Measurements from ENCODE around the gene KCNMA1. TPM values are rescaled to one million over a fixed set of nuclear protein-coding genes. Genes with fewer than 3 reads are reported as not detected.

KCNMA1 gene
- total RNA-seq, 2 donors from 2014 or later, result 5.9 to 9.3 TPM

DNA sequence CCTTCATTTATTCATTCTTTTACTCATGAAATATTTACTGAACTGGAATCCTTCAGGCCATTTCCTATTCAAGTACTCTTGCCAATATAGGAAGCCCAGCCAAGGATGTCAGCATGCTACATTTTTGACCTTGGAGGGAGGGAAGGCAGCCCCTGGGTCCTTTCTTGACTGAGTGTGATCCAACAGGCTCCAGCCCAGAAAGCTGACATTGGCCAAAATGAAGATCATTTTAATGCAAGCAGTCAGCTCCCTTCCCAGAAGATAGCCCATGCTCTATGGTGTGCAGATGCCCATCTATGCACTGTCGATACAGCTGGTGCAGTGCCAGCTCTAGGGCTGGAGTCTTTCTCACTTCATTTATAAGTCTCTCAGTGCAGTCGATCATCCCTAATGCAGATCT lies 646.0 kb downstream of the KCNMA1 start:
- 52 to 66% methylated on average over 2 of the region's 2 CpGs for WGBS, 2 donors
- intact Hi-C loops (cut with DNase I), result no loop called here

DNA sequence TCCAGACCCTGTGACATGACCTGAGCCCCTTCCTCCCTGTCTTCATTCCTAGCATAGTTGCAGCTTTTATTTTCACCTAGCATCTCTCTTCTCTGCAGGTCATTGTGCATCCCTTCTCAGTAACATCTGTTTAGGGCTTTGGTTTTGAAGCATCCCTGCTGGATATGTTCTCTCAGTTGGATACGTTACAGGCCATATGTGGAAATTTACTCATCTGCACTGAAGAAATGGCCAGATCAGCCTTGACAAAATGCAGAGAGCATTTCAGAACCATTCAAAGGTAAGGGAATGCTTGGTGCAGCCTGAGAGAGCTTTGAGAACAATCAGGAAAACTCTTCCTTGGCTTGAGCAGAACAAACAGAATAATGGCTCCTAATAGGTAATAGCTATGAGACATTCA lies 647.0 kb downstream of the KCNMA1 start:
- H3K27me3 ChIP-seq, result no peaks in the 10 kb centered on the region
- TF ChIP-seq, protein P1, sequence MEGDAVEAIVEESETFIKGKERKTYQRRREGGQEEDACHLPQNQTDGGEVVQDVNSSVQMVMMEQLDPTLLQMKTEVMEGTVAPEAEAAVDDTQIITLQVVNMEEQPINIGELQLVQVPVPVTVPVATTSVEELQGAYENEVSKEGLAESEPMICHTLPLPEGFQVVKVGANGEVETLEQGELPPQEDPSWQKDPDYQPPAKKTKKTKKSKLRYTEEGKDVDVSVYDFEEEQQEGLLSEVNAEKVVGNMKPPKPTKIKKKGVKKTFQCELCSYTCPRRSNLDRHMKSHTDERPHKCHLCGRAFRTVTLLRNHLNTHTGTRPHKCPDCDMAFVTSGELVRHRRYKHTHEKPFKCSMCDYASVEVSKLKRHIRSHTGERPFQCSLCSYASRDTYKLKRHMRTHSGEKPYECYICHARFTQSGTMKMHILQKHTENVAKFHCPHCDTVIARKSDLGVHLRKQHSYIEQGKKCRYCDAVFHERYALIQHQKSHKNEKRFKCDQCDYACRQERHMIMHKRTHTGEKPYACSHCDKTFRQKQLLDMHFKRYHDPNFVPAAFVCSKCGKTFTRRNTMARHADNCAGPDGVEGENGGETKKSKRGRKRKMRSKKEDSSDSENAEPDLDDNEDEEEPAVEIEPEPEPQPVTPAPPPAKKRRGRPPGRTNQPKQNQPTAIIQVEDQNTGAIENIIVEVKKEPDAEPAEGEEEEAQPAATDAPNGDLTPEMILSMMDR (IDR thresholded peaks at IDR 0.05), result no peak
- TF ChIP-seq POLR2A (IDR thresholded peaks at IDR 0.05), result no peak
- ATAC-seq, result no peak
- H3K27ac ChIP-seq, result no peak overlapping the region
- intact Hi-C loops (cut with DNase I), result no loop called here
- H3K4me3 ChIP-seq, result no peak overlapping the region
- H3K4me1 ChIP-seq, result no peaks in the 10 kb centered on the region
- no peaks in the 10 kb centered on the region for H3K9me3 ChIP-seq
- no peak for DNase-seq
- no peaks in the 10 kb centered on the region for H3K36me3 ChIP-seq (replicated peaks in 1 of 2; ENCODE audit: insufficient read depth in 1 of 2, low read depth in 2 of 2)
- WGBS, 2 donors, result 100% methylated on average over 1 of the region's 1 CpG

More for the DNA sequence above, 646.0 kb downstream of the KCNMA1 start:
- DNase-seq, result no peak
- no peak for ATAC-seq
- Histone ChIP-seq H3K27me3 (no peaks in the 10 kb centered on the region), H3K9me3 (no peaks in the 10 kb centered on the region), H3K27ac (no peak overlapping the region), H3K4me3 (no peak overlapping the region), H3K4me1 (no peaks in the 10 kb centered on the region), H3K36me3 (replicated peaks in 1 of 2; ENCODE audit: insufficient read depth in 1 of 2, low read depth in 2 of 2) (no peaks in the 10 kb centered on the region)
- TF ChIP-seq, protein P1 (IDR thresholded peaks at IDR 0.05), result no peak
- no peak for TF ChIP-seq POLR2A (IDR thresholded peaks at IDR 0.05)

DNA sequence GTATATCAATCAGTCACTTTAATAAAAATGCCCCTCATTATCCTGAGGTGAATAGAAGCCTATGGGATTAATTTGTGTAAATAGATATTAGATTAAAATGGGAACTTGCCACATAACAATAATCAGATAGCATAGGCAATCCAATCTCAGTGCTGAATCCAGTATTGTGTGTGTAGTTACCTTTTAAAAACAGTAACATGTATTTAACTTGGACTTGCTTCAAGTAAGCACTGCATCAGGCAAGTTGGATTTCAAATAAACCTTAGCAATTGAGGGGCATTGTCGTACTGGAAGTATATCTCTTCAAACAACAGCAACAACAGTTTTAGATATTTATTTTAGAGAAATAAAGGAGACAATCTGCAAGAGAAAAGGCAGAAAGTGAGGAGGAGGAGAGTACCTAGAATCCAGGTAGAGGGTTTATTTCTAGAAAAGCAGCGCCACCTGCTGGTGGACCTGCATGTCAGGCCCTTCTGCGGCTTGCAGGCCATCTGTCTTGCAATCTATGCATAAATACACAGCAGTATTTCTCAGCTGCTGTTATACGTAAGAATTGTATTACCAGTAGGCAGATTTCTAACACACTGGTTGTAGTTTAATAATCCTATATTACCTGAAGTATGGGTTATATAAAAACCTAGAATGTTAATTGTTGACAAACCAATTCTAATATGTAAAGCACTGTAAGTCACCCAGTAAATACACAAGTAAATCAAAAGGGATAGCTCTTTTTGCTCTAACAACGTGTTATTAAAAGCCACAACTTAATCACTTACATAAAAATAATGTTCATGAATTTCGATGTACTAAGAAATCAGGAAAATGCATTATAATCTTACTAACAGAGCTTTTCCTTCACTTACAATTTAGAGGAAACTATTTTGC lies 652.8 kb downstream of the KCNMA1 start:
- 7 to 8% methylated on average over 6 of the region's 6 CpGs for WGBS, 2 donors
- intact Hi-C loops (cut with DNase I), result no loop called here
- peak; percentile 82 for ATAC-seq
- no peaks in the 10 kb centered on the region for H3K27me3 ChIP-seq
- TF ChIP-seq POLR2A (IDR thresholded peaks at IDR 0.05), result no peak
- TF ChIP-seq, protein P1 (IDR thresholded peaks at IDR 0.05), result peak; percentile 69 to 96 (median 79)
- no peak overlapping the region for H3K27ac ChIP-seq
- H3K4me3 ChIP-seq, result no peak overlapping the region
- no peaks in the 10 kb centered on the region for H3K36me3 ChIP-seq (replicated peaks in 1 of 2; ENCODE audit: insufficient read depth in 1 of 2, low read depth in 2 of 2)
- H3K9me3 ChIP-seq, result no peaks in the 10 kb centered on the region
- H3K4me1 ChIP-seq, result no peaks in the 10 kb centered on the region
- DNase-seq, result peak; percentile 75 to 83 (median 78)

DNA sequence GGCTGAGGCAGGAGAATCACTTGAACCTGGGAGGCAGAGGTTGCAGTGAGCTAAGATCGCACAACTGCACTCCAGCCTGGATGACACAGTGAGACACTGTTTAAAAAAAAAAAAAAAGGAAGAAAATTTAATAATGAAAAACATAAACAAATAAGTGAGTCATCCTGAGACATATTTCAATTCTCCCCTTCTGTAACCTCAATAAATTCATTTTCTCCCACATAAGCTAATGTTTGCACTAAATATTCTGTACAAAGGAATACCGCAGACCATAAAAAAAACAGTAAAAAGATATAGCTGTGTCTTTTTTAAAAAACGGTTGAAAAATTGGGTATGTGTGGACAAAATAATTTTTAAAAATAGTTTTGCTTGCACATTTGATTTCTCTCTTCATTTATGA lies 654.0 kb downstream of the KCNMA1 start:
- 74 to 77% methylated on average over 3 of the region's 3 CpGs for WGBS, 2 donors

More for the DNA sequence above, 654.0 kb downstream of the KCNMA1 start:
- Histone ChIP-seq H3K27ac (no peak overlapping the region), H3K36me3 (replicated peaks in 1 of 2; ENCODE audit: insufficient read depth in 1 of 2, low read depth in 2 of 2) (no peaks in the 10 kb centered on the region), H3K4me1 (no peaks in the 10 kb centered on the region), H3K4me3 (no peak overlapping the region), H3K9me3 (no peaks in the 10 kb centered on the region), H3K27me3 (no peaks in the 10 kb centered on the region)
- no peak for TF ChIP-seq POLR2A (IDR thresholded peaks at IDR 0.05)
- TF ChIP-seq, protein P1 (IDR thresholded peaks at IDR 0.05), result no peak
- DNase-seq (no peak), ATAC-seq (no peak)
- intact Hi-C loops (cut with DNase I), result no loop called here
